ENCODE measurements around the gene CD300LD.
"Not testable (repeated sequence)": the region's sequence is repeated elsewhere in the genome, so short reads cannot be mapped to it uniquely, and the experiment has no call there.

CD300LD gene

DNA sequence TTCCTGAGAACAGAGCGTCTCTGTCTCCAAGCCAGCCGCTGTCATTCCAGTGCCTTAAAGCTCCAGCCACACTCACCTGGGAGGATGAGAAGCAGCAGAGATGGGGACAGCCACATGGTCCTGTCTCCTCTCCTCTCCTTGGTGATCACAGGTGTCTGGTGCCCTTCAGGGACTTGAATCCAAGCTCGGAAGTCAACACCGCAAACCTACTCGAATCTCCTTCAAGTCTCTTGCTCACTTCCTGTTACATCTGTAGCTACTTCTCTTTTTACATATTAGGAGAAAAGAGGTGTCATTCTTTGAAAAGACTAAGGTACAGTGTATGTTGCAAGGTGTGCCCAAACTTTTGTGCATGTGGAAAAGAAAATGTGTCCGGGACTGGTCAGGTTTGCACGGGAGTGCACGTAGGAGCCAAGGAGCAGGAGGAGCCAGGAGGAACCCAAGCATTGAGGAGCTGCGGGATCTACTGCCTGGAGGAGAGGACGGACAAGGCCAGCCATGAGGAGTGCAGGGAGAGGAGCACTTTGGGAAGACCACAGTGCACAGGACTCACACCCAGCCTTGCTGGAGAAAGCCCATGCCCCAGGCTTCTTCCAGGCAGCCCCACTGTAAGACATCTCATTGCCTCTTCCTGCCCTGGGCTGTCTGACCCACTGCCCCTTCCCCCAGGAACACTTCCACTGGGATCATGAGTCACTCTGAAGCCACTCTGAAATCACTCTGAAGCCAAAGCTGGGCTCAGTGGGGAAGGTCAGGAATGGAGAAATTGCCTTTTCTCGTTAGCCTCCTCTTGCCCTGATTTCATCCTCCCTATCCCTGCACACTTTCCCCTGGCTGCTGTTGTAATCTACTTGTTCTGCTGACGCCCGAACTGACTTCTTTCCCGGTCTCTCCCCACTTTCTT, at the start of gene CD300LD:
Gene CD300LD (minus strand): TSS at position 197 of the 904 bp plus-strand sequence. CDS start 81 bp downstream, at position 116.
- no peak for DNase-seq

DNA sequence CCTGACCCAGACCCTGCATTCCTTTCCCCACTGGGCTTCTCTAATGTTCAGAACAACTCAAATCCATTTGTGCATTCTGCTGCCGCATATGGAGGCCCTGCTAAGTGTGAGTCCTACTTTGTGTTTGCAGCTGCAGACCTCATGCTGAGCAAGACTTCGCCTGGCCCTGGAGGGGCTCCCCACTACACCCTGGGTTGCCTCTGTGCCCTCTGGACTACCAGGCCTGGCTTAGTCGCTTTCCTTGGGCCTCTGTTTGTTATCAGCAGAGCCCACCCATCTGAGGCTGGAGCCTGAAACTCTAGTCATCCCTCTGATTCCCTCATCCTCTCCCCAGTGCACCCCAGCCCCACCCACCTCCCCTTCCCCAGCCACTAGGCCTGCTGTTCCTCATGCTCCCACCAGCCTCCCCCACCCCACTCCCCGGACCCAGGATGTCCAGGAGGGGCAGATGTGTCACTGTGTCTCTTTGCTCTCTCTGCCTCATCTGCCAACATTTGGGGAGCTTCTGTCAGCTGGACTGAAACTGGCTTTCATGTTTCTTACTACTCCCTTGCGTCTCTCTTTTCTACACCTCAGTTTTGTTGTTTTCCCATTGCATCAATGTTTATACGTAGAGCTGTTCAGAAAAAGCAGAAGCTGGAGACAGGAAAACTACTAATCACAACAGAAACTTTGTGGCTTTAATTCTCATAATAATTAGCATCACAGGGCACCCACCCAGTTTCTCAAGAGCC, 49.3 kb upstream of the CD300LD start:
- DNase-seq, result no peak

DNA sequence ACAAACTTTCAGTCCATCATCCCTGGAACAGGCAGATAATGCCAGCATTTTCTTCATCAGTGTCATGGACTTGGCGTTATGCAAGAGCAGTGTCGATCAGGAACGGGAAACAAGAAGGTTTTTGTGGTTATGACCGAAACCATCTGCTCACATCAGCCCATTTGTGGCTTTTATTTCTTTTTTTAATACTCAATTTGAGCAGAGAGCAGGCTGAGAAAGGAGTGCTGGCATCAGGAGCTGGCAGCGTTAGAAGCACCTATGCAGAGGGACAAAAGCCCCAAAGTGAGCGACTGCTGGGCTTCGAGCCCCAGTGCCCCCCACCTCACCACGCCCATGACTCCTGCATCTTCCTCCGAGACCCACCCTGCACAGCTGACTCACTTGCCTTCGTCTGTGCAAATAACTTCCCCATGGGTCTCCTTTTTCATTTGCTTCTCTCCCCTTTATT, 47.6 kb upstream of the CD300LD start:
- DNase-seq, result no peak

DNA sequence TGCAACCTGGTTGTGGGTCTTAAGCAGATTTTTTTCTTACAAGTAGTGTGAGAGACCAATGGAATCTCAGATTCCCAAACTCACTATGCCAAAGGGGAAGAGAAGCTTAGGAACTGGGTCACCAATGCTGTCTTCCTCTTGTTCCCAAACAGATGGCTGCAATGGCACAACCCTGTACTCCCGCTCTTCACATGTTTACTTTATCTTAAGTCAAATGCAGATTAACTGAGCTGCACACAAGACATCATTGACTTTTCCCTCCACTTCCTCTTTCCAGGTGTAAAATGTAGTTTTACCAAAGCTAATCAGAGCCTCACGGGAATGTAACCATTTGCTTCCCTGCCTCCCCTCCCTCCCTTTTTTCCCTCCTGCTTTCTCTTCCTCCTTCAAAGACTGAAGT, 45.8 kb upstream of the CD300LD start:
- no peak for DNase-seq

DNA sequence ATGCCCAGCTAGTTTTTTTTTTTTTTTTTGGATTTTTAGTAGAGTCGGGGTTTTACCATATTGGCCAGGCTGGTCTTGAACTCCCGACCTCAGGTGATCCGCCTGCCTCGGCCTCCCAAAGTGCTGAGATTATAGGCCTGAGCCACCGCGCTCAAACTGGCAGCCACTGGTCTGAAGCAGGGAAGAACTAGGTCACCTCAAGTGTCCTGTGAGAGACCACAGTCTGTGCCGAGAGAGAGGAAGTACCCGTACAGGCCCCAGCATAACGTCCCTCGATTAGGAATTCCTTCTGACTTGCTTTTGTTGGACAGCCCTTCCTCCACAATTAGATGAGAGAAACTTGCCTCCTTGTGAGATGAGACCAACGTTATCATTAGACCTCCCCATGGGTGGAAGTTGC, 45.2 kb upstream of the CD300LD start:
- no peak for DNase-seq

DNA sequence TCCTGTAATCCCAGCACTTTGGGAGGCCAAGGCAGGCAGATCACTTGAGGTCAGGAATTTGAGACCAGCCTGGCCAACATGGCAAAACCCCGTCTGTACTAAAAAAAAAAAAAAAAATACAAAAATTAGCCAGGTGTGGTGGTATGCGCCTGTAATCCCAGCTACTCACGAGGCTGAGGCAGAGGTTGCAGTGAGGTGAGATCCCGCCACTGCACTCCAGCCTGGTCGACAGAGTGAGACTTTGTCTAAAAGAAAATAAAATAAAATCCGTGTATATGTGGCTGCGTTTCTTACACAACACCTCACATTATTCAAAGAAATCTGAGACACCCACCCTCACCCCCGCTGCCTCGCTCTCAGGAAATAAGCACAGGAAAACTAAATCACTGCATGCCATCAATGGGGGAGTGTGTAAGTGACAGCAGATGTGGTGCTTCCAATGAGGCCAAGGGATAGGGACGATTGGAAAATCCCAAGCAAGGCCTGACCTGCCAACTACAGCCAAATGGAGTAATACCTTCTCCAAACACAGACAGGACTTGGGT, 44.5 kb upstream of the CD300LD start:
- DNase-seq, result not testable (repeated sequence)

DNA sequence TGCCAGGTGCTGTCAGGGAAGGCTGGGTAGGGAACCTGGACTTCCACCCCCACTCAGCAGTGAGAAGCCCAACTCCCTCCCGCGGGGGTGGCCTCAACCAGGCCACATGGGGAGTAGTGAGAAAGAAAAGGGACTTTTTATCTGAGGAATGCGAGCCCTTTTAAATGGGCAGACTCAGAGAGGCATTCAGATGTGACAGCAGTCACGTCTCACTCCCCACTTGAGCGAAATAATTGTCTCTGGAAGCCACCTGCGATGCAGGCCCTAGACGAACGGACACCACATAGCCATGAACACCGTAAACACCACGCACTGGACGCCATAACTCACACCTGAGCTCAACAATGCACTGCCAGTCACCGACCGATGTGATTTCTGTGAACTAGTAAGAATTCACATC, 43.3 kb upstream of the CD300LD start:
- DNase-seq, result peak in 1 of 2 experiments; percentile 46

DNA sequence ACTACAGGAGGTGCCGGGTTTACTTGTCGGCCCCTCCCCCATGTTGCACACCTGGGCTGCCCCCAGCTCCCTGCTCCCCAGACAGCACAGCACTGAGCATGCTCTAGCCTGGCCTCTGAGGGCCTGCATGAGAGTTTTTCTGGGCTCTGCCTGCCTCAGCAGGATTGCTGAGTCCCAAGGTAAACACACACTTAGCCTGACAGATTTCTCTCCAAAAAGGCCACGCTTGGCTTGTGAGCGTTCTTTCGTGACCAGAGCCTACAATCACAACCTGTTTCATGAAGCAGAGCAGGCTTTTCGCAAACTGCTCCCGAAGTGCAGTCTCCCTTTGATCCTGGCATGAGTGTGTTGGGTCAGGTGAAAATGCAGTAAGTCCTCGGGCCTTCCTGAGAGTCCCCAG, 41.2 kb upstream of the CD300LD start:
- DNase-seq, result no peak

DNA sequence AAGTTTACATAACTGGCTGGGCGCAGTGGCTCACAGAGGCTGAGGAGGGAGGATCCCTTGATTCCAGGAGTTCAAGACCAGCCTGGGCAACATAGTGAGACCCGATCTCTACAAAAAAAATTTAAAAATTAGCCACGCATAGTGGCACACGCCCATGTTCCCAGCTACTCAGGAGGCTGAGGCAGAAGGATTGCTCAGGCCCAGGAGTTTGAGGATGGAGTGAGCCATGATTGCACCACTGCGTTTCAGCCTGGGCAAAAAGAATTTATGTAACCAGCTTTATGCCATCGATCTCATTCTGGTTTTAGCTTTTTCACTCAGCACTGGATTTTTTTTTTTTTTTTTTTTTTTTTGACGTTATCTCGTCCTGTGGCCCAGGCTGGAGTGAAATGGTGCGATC, 40.5 kb upstream of the CD300LD start:
- no peak for DNase-seq

DNA sequence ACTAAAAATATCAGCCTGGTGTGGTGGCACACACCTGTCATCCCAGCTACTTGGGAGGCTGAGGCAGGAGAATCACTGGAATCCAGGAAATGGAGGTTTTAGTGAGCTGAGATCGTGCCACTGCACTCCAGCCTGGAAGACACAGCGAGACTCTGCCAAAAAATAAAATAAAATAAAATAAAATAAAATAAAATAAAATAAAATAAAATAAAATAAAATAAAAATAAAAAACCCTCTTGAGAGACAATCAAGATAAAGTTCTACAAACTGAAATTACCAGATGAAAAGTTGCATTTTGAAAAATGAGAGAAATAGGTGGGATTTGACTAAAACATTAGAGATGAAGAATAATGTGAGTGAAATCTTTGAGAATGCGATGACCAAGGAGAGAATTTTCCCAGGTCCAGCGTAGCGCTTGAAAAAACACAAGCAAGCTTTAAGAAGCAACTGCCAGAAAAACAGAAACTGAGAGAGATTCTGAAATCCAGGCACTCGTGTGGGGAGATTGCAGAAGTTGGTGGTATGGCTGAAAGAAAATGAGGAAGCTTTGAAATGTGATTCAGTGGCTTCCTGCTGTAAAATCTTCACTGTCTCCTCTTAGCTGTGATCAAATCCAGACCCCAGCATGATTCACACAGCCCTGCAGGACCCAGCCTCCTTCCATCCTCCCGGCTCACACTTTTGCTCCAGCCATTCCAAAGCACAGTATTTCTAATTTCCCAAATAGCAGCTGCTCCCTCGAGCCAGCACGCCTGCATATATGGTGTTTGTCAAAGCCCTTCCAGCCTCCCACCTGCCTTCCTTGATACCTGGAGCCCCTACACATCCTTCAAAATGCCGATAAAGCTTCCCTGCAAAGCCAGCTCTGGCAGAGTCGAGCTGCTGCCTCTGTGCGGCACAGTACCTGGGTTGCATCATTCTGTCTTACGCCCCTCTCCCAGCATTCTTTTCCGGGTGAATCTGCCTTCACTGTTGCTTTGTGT, 39.7 kb upstream of the CD300LD start:
- peak in 1 of 2 experiments; percentile 18 for DNase-seq

DNA sequence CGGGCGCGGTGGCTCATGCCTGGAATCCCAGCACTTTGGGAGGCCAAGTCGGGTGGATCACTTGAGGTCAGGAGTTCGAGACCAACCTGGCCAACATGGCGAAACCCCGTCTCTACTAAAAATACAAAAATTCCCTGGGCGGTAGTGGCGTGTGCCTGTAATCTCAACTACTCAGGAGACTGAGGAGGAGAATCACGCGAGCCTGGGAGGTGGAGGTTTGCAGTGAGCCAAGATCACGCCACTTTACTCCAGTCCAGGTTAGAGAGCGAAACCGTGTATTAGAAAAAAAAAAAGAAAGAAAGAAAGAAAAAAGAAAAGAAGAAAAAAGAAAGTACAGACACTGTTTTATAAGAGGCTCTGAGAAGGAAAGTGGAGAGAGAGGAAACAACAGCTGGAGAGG, 38.2 kb upstream of the CD300LD start:
- not testable (repeated sequence) for DNase-seq

DNA sequence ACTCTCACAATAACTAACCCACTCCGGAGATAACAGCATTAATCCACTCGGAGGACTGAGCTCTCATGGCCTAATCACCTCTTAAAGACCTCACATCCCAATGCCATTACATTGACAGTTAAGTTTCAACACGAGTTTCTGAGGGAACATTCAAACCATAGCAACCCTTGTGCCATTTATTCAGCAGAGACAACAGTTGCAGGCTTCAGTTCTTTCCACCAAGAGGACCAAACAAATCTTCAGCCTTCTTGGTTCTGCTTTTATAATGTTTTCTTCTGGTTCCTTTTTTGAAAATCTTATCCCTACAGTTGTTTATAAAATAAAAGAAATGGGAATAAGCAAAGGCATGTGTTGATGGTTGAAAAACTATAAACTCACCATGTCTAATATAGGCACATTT, 33.6 kb upstream of the CD300LD start:
- no peak for DNase-seq

DNA sequence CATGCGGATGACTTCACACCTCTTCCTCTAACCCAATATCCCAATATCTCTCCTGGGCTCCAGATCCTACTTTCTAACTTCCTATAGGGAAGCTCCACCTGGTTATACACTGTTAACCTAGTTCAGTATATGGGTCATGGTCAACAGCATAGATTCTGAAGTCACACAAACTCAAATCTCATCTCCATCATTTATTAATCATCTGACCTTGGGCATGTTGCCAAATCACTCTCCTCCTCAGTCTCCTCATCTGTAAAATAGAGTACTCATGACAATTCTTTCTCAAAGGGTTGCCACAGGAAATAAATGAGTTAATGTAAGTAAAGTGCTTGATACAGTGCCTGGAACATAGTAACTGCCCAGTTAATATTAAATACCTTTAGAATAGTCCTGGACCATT, 32.0 kb upstream of the CD300LD start:
- no peak for DNase-seq

DNA sequence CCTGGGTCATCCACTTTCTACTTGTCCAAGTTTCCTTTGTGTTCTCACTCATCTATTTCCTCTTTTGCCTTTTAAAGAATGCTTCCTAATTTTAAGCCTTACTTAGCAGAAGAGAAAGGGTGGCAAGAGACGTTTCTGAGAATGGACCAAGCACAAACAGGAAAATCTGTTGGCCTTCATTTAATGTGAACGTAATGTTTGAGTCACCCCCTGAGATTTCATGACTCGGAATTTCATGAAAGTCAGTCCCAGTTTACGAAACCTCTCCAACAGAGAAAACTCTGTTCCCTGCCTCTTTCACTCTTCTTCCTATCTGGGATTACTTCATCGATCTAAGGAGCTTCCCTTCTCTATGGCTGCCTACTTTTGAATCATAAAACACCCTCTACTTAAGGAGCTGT, 31.6 kb upstream of the CD300LD start, which contains the start of gene CD300E:
Gene CD300E (minus strand): TSS at position 46 of the 401 bp plus-strand sequence. CDS start 117 bp downstream, outside the sequence.
- DNase-seq, result no peak

DNA sequence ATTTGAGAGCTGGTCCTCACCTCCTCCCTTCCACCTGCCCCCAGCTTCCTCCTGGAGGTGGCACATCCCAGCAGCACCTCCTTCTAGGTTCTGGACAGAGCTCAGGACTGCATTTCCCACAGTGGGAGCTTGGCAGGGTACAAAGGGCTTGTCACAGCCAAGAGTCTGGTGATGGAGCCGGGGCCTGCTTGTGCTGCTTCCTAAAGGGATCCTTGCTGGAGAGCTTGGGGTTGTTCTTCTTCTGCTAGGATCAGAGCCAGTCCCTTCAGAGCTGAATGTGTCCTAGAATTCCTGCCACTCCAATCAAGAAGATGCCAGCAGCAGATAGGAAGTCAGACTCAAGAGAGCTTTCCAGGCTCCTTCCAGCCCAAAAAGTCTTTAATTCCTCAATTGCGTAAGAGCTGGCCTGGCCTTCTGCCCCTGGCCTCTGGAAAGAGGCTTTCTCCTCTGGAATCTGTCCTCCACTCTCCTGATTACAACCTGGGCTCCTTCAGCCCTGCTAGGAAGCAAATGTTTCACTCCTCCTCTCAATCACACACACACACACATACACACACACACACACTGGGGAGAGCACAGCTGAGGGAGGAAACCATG, 27.1 kb upstream of the CD300LD start:
- DNase-seq, result no peak

DNA sequence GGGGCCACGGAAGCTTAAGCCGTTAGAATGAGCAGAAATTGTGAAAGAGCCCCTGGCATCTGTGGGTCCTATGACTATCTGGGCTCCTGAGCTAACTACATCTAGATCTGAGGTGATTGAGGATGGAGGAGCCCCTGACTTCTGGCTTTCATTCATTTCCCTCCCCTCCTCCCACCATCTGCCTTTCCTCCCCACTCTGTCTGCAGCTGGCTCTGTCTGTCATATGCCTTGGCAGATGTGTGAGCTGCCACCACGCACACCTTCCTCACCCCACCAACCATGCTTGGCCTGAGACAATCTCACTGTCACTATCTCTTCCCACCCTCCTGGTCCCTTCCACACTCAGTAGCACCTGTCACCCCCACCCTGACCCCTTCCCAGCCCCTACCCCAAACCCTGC, 26.4 kb upstream of the CD300LD start:
- DNase-seq, result no peak

DNA sequence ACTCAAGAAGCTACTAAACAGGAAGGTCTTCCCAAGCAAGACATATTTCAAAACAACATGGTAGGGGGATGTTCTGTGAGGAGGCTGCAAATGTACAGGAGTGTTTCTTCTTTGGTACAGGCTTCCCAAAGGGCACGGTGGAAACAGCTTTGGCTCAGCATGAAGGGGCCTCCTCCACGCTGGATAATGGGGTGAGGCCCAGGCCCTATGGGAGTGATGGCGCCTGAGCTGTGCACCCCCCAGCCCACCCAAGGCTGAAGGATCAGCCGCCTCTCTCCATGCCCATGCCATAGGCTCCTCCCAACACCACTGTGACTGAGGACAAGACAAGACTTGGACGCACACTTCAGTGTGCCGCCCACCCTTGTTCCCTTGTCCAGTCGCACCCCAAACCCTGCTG, 24.6 kb upstream of the CD300LD start:
- no peak for DNase-seq

DNA sequence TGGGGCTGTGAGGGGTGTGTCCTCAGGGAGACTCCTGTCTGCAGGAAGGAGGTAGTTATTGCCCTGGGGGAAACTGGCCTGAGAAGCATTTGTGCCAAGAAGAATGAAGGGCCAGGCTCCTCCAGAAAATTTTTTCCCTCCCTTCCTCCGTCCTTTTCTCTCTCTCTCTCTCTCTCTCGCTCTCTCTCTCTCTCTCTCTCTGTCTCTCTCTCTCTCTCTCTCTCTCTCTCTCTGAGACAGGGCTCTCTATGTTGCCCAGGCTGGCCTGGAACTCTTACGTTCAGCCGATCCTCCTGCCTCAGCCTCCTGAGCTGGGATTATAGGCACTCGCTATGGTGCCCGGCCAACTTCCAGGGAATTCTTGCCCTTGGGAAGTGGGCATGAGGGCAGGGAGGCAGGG, 20.0 kb upstream of the CD300LD start:
- no peak for DNase-seq

DNA sequence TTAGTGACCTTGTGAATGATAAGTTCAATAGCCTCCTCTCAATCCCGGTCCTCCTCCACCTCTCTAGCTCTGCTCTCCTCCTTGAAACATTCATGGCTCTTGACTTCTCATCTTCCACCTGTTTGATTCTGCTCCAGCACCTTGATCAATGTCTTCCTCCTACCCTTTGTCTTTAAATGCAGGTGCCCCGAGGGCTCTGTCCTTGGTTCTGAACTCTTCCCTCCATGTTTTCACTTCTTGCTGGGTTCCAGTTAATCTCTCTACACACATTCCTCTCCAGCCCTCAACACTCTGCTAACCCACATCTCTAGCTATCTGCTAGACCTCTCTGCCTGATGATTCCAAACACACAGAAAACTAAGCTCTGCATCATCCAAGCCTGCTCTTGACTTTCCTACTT, 18.0 kb upstream of the CD300LD start:
- DNase-seq, result no peak

DNA sequence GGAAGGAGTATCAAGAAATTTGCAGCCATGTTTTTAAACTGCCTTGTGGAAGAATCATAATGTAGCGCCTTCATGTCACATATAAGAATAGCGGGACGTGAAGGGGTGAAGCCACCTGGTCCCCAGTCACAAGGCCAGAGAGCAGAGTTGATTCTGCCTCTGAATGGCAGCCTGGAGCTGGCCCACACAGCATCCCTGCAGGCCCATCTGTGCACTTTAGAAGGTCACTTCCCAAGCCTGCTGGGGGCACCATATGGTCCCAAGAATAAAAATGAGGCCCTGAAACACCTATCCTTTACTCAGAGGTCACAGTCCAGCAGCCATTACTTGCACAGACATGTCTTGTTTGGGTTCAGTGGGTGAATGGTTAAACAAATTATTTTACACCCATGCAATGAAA, 16.4 kb upstream of the CD300LD start:
- no peak for DNase-seq

DNA sequence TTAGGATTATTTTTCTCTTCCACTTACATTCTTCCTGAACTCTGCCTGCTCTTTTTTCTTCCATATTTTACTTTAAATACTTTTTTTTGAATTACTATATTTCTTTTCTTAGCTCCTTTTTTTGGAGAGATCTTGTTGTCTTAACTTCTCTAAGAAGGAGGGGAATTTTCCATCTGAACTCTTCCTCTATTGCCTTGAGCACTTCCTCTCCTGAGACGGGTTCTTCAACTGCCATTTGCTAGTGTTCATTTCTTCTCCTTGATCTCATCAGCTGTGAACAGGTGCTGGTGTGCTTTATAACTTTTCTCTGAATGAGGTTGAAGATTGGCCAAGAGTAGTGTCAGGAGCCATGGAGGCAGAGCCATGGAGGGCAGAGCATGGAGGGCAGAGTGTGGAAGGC, 15.1 kb upstream of the CD300LD start:
- DNase-seq, result no peak

DNA sequence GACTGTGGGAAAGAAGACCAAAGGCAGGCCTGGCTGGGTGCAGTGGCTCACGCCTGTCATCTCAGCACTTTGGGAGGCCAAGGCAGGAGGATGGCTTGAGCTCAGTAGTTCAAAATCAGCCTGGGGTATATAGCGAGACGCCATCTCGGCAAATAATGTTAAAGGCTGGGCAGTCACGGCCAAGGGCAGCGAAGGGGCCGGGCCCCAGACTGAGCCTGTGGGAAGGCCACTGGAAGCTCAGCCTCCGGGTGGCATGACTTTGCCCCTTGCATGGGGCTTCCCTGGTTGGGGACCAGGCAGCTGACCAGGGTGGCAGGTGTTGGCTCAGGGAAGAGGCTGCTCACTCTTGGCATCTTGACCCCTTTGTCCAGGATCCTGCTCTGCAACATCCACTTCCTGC, 14.0 kb upstream of the CD300LD start:
- no peak for DNase-seq
